Embryonic facial prominence (tissue), 1 donor: Measurements from ENCODE around the gene PPP1R14B.

Experiments used
- DNase-seq: peaks from one replicate; pipeline ENCODE4 v3.0.0-alpha.2; 2016; ENCODE audit errors: extremely low spot score

Gene PPP1R14B

GRCh38 chr11:64245797-64246620 is 734 bp downstream of the PPP1R14B start:
- DNase-seq = no peak

- DNase-seq = no peak
Measured at GRCh38 chr11:64245401-64245796, 1.3 kb downstream of the PPP1R14B start.

GRCh38 chr11:64244966-64245365 is 1.8 kb downstream of the PPP1R14B start:
- no peak for DNase-seq

- no peak for DNase-seq
Measured at GRCh38 chr11:64244107-64244506, 2.6 kb downstream of the PPP1R14B start.

GRCh38 chr11:64243236-64243854 is 3.4 kb downstream of the PPP1R14B start:
- DNase-seq = no peak

GRCh38 chr11:64241491-64242374 is 5.0 kb downstream of the PPP1R14B start:
- DNase-seq = no peak

GRCh38 chr11:64241241-64241490 is 5.6 kb downstream of the PPP1R14B start:
- DNase-seq = peak; percentile 99

- peak; percentile 92 for DNase-seq
Measured at GRCh38 chr11:64240435-64241240, 6.1 kb downstream of the PPP1R14B start, which contains the start of gene FKBP2. Gene FKBP2 (plus strand): TSS chr11:64241095. CDS start chr11:64242388, 1,293 bp downstream.

- no peak for DNase-seq
Measured at GRCh38 chr11:64239662-64240434, 6.9 kb downstream of the PPP1R14B start.

GRCh38 chr11:64238999-64239398 is 7.7 kb downstream of the PPP1R14B start:
- no peak for DNase-seq

- DNase-seq = no peak
Measured at GRCh38 chr11:64238076-64238475, 8.7 kb downstream of the PPP1R14B start.

- DNase-seq = no peak
Measured at GRCh38 chr11:64237484-64237951, 9.2 kb downstream of the PPP1R14B start.

- DNase-seq = no peak
Measured at GRCh38 chr11:64235437-64236161, 11.1 kb downstream of the PPP1R14B start.

GRCh38 chr11:64234647-64235379 is 11.9 kb downstream of the PPP1R14B start:
- DNase-seq = no peak

- no peak for DNase-seq
Measured at GRCh38 chr11:64233913-64234586, 12.7 kb downstream of the PPP1R14B start, which contains the start of gene VEGFB. Gene VEGFB (plus strand): TSS chr11:64234584. CDS start chr11:64234834, 250 bp downstream.

GRCh38 chr11:64232967-64233315 is 13.8 kb downstream of the PPP1R14B start:
- DNase-seq = no peak

GRCh38 chr11:64232182-64232966 is 14.4 kb downstream of the PPP1R14B start:
- DNase-seq = no peak

- DNase-seq = no peak
Measured at GRCh38 chr11:64231546-64231945, 15.2 kb downstream of the PPP1R14B start.
